Measurements from ENCODE around the gene PARD6B. TPM values are rescaled to one million over a fixed set of nuclear protein-coding genes. Genes with fewer than 3 reads are reported as not detected.
"Not testable (repeated sequence)": the region's sequence is repeated elsewhere in the genome, so short reads cannot be mapped to it uniquely, and the experiment has no call there.

PARD6B gene
- 3.8 TPM in 2 replicates for polyA plus RNA-seq (2014; cell fraction: cytosol; rRNA removed)
- polyA plus RNA-seq (2014; cell fraction: nucleus; rRNA removed) = 1.4 and 2.2 TPM in 2 replicates

GRCh38 chr20:50731055-50731929, at the start of gene PARD6B:
TSS of gene PARD6B (plus strand) at chr20:50731580. CDS start at chr20:50731787, 207 bp downstream.
- DNase-seq (ENCODE audit: low spot score) = peak; percentile 99

GRCh38 chr20:50682065-50682464, 49.3 kb upstream of the PARD6B start:
- DNase-seq (ENCODE audit: low spot score) = no peak

- DNase-seq (ENCODE audit: low spot score) = no peak
These were observed 48.3 kb upstream of the PARD6B start for GRCh38 chr20:50682947-50683530.

- DNase-seq (ENCODE audit: low spot score) = no peak
These were observed 47.8 kb upstream of the PARD6B start for GRCh38 chr20:50683570-50683969.

GRCh38 chr20:50686821-50687220, 44.6 kb upstream of the PARD6B start:
- no peak for DNase-seq (ENCODE audit: low spot score)

- no peak for DNase-seq (ENCODE audit: low spot score)
These were observed 43.0 kb upstream of the PARD6B start for GRCh38 chr20:50688256-50688975.

- no peak for DNase-seq (ENCODE audit: low spot score)
These were observed 41.3 kb upstream of the PARD6B start for GRCh38 chr20:50689864-50690649.

- peak; percentile 34 for DNase-seq (ENCODE audit: low spot score)
These were observed 40.5 kb upstream of the PARD6B start, which contains the start of gene RIPOR3 for GRCh38 chr20:50690650-50691572. TSS of gene RIPOR3 (minus strand) at chr20:50691542. CDS start at chr20:50691128, 414 bp downstream.

GRCh38 chr20:50691573-50692551, 39.5 kb upstream of the PARD6B start:
- no peak for DNase-seq (ENCODE audit: low spot score)

GRCh38 chr20:50692552-50692933, 38.8 kb upstream of the PARD6B start:
- DNase-seq (ENCODE audit: low spot score) = no peak

- DNase-seq (ENCODE audit: low spot score) = no peak
These were observed 38.4 kb upstream of the PARD6B start for GRCh38 chr20:50693001-50693400.

- no peak for DNase-seq (ENCODE audit: low spot score)
These were observed 36.8 kb upstream of the PARD6B start for GRCh38 chr20:50694379-50695134.

GRCh38 chr20:50695135-50695872, 36.1 kb upstream of the PARD6B start:
- DNase-seq (ENCODE audit: low spot score) = no peak

- DNase-seq (ENCODE audit: low spot score) = not testable (repeated sequence)
These were observed 33.1 kb upstream of the PARD6B start for GRCh38 chr20:50698255-50698654.

GRCh38 chr20:50699688-50700087, 31.7 kb upstream of the PARD6B start:
- DNase-seq (ENCODE audit: low spot score) = no peak

GRCh38 chr20:50701041-50701963, 30.1 kb upstream of the PARD6B start:
- DNase-seq (ENCODE audit: low spot score) = no peak
